SK-N-SH (cell line): ENCODE measurements around the gene IQSEC1.

Experiments
- MXI1 ChIP-seq: IDR thresholded peaks from 2 replicates; pipeline ENCODE4 v1.6.1; 2012; ENCODE audit warnings: mild to moderate bottlenecking, low read depth, low read length, improper control_type of control experiment
- POLR2AphosphoS5 ChIP-seq: IDR thresholded peaks from 2 replicates; pipeline ENCODE4 v1.6.1; 2012; ENCODE audit warnings: low read depth, low read length

- TF ChIP-seq MXI1 = no peak
- TF ChIP-seq POLR2AphosphoS5 = no peak
These were observed 196.2 kb downstream of the IQSEC1 start for GRCh38 chr3:12877040-12877439.
